Fibroblast of skin of back (primary cell): ENCODE measurements around the gene RIMKLB. TPM values are rescaled to one million over a fixed set of nuclear protein-coding genes. Genes with fewer than 3 reads are reported as not detected.

ENCODE experiments used
- DNase-seq: peaks from one replicate; pipeline ENCODE4 v3.0.0-alpha.2; 2013
- polyA plus RNA-seq, 2 experiments: library from polyadenylated mRNA; unstranded; fragments of 120-200 nt; gene quantifications; one replicate each; pipeline ENCODE4 v1.2.1, GENCODE V29; 2013; ENCODE audit not compliant: insufficient read length in 2 of 2

Gene RIMKLB, protein sequence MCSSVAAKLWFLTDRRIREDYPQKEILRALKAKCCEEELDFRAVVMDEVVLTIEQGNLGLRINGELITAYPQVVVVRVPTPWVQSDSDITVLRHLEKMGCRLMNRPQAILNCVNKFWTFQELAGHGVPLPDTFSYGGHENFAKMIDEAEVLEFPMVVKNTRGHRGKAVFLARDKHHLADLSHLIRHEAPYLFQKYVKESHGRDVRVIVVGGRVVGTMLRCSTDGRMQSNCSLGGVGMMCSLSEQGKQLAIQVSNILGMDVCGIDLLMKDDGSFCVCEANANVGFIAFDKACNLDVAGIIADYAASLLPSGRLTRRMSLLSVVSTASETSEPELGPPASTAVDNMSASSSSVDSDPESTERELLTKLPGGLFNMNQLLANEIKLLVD
- 27.0 TPM for polyA plus RNA-seq (2013, experiment 1 of 2; ENCODE audit: insufficient read length)
- polyA plus RNA-seq (2013, experiment 2 of 2; ENCODE audit: insufficient read length), result 23.8 TPM

DNA sequence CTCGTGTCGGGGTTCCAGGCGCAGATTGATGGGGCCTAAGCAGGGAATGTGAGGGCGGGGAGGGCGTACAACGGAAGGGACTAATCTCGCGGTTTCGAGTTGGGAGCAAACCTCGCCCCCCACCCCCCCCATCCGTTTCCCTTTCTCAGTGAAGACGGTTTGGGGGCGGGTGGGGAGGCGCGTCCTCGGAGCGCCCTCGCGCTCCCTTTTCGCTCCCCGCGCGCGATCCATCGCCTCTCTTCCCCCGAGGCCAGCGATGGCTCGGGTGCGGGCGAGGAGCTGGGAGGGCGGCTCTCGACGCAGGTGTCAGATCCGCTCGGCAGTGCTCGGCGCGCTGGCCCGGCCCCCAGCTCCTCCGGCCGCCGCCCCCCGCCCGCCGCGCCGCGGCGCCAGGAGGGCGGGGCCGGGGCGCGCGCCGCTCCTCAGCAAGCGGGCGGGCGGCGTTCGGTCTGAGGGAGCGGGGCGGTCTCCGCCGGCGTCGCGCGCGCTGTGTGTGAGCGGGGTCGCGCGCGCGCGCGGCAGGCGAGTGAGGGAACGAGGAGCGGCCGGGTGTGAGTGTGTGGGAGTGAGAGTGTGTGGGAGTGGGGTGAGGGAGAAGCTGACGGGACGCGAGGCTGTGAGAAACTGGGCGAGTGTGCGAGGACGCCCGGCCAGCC lies at the start of gene RIMKLB:
Gene RIMKLB (plus strand): TSS at position 516 of the 656 bp plus-strand sequence. CDS start 15,876 bp downstream, outside the sequence.
- peak; percentile 79 for DNase-seq

DNA sequence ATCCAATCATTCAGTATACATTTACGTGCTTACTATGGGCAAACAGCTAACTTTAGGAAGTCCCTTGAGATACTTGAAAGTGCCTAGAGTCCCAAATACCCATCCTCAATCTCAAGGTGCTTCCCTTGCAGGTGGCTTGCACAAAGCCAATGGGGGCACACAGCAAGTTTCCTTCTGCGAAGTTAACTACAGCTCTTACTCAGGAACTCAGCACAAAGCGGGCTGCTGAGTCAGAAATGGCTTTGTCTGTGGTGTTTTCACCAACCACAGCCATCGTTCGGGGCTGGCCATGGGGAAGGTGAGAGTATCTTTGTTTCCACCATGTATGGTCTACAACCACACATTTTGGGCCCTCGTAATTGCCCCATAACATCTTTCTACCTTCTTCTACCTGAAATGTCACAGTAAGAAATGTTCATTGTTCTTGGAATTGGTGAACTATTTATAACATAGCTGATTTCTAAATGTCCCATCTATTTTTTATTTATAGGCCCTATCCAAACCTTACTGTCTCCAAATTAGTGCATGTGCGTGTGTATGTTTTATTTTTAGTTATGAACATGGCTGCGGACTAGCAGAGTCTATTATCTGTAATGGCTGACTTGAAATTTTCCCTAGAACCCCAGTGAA lies 49.1 kb upstream of the RIMKLB start:
- no peak for DNase-seq

DNA sequence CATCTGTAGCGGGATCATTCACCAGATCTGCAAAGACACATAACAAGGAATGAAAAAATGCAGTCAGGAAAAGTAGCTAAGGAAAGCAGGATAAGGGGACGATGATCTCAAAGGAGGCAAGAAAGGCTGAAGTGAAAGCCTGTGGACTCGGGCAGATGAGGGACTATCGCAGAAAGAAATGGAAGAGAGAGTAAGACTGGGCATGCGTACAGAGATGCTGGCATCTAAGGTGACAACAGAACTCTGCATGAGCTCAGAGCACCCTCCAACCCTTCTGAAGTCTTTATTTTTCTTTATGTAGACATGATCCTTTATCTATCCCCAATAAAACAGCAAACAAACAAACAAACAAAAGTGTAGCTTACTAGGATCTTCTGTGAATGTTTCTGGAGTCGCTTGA lies 42.4 kb upstream of the RIMKLB start:
- no peak for DNase-seq

DNA sequence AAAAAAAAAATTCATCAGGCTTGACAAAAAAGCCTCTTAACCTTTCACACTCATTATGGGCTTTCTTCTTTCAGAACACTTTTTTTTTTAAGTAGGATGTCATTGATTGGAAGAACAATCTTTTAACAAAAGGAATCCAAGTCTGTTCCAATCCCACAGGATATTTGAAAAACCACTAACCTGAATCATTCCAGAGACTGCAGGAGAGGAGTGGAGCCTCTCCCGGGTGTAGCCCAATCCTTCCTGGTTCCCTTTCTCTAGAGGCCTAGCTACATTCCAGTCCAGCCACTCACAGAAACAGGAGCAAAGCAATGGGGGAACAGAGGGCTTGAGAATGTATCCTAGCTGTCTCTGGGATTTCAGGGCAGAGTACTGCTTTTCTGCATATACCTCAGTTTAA lies 39.4 kb upstream of the RIMKLB start:
- peak; percentile 93 for DNase-seq

DNA sequence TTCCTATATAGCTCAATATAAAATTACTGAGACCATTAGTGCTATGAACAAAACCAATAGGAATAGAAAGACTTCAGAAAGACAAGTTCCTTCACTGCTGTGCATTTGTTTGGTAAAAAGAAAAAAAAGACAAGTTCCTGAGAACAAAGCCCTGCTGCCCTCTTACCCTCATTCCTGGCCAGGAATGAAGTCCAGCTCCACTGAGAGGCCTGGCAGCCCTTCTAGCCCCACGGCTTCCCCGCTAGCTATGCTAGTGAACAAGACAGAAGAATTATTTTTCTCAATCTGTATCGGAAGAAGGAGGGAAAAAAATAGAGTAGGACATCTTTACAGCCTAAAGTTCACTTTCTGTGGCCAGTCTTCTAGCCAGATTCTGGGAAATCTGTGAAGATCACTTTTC lies 36.8 kb upstream of the RIMKLB start:
- DNase-seq, result no peak

DNA sequence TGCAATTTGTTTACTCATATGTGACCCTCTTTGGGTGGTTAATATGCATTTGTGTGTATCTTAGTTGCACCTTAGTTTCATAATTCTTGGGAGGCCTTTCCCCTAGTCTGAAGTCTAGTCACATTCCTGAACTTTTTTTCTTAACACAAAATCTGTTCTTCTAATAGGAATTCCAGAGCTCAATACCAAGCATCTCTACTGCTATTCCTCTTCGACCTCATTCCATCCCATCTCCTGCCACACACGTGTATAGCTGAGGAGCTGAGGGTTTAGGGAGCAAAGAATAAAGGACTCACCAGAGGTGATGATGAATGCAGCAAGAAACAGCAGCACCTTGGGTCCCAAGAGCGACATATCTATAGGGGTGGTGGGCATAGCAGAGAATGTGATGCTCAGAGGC lies 36.0 kb upstream of the RIMKLB start:
- DNase-seq, result peak; percentile 29

DNA sequence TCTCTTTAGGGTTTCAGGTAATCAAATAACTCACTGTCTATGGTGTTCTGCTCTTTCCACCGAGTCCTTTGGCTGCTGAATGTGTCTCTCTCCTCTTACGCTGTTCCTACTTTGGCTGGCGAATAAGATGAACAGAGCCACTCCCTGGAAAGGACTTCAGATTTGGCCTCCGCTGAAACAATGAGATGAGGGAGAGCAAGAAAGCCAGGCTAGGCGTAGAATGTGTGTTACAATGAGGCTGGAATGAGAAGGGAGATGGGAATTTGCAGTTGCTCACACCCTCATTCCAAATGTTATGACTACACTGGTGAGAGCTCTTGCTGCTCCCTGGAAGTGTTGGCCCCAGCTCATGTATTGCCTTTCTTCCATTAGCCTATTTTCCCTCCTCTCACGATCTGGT lies 35.2 kb upstream of the RIMKLB start, which contains the start of gene MFAP5:
Gene MFAP5 (minus strand): TSS at position 234 of the 400 bp plus-strand sequence. CDS start 722 bp downstream, outside the sequence.
- peak; percentile 94 for DNase-seq

DNA sequence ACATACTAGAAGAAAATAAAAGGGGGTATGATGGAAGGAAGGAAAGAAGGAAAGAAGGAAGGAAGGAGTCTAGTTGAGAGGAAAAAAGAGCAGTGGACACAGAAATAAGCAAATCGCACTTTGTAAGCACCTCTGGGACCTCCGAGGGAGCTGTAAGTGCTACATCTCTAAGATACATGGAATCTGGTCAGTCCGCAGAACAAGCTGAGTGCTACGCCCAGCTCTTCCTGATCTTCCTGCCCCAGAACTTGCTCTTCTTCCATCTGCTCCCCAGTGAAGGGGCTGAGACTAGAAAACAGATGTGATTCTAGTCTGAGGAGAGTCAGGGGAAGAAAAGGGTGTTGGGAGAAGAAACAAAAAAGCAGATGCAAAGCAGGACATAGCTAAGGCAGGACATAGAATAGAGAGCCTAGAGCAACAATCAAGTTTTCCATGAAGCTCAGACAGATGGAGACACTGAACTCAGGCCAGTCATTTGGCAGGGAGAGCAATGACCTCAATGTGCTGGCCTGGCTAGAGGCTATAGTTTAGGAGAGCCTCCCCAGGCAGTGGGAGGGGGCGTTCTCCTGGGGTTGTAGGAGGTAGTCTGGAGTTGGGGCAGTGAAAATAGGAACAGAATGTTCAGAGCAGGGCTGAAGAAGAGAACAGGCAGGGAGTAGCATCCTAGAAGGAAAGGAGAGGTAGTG lies 33.4 kb upstream of the RIMKLB start:
- no peak for DNase-seq

DNA sequence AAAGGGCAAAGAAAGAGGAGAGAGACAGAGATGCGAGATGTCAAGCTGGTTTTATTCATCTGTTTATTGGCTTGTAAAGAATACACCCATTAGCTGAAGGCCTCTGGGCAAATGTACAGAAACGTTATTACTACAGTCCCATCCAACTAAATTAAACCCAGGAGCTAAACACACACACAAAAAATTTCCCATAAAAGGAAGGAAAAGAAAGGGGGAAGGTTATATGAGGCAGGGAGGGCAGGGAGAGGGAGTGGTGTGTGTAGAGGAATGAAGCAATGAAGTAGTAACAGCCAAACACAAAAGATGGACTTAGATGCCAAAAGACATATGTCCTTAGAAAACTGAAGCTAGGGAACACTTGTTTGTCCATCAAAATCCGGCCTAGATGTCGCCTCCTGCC lies 32.0 kb upstream of the RIMKLB start:
- DNase-seq, result peak; percentile 73

DNA sequence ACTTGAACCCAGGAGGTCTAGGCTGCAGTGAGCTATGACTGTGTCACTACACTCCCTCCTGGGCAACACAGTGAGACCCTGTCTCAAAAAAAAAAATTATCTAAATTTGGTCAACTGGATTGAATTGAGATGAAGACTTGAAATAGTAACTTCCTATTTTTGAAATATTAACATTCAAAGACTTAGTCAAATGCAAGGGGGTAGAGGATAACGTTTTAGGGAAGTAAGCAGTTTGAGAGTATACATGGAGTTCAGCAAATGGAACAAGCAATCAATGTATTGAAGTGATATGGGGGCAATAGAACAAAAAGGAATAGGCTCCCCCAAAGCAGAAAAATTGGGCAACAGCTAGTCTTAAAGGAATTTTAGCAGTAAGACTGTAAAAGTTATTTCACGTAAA lies 30.5 kb upstream of the RIMKLB start:
- no peak for DNase-seq

DNA sequence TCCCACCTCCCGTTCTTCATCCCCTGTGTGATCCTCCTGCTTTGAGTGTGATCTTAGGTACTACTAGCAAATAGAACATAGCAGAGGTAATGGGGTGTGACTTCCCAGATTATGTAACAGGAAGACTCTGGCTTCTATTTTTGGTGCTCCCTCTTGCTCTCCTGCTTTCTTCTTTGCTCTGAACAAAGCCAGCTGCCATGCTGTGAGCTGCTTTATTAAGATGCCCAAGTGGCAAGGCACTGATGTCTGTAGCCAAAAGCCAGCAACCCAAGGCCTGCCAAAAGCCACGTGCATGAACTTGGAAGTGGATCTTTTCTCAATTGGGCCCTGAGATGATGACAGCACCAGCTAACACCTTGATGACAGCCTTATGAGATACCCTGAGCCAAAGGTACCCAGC lies 29.4 kb upstream of the RIMKLB start:
- no peak for DNase-seq

DNA sequence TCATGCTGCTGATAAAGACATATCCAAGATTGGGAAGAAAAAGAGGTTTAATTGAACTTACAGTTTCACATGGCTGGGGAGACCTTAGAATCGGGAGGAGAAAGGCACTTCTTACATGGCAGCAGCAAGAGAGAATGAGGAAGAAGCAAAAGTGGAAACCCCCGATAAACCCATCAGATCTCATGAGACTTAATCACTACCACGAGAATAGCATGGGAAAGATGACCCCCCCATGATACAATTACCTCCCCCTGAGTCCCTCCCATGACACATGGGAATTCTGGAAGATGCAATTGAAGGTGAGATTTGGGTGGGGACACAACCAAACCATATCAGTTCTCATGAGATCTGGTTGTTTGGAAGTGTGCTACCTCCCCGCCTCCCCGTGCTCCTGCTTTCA lies 25.4 kb upstream of the RIMKLB start:
- no peak for DNase-seq

DNA sequence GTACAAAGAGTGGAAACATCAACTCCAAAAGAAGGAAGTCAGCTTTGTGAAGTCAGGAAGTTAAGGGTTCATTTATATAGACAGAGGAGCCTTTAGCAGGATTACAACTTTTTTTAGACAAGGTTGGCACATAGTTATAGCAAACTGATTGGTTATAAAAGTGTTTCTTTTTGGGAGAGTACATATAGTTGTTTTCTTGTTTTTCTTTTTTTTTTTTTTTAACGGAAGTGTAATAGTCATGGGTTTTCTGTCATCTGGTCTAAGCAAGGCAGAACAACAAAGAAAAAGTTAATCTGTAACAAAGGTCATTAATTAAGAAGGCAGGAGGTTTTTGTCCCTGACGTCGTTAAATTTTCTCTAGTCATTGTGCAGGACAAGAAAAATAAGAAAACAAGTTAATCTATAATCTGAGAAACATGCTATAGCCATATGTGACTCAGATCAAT lies 22.2 kb upstream of the RIMKLB start:
- no peak for DNase-seq

DNA sequence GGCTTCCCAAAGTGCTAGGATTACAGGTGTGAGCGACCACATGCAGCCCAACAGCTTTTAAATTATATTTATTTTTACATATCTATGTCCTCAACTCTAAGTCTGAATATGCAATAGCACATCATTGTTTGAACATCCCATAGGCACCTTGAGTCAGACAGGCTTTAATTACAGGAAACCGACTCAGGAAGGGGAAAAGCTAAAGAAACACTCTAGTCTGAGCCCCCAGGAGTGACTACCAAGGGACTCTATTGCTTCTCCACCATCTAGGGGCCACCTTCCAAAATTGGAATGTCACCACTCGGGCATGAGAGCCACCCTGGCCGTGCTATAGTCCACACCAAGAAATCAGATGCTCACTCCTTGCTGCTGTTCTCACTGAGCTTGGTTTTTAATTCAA lies 21.1 kb upstream of the RIMKLB start:
- DNase-seq, result peak; percentile 28

DNA sequence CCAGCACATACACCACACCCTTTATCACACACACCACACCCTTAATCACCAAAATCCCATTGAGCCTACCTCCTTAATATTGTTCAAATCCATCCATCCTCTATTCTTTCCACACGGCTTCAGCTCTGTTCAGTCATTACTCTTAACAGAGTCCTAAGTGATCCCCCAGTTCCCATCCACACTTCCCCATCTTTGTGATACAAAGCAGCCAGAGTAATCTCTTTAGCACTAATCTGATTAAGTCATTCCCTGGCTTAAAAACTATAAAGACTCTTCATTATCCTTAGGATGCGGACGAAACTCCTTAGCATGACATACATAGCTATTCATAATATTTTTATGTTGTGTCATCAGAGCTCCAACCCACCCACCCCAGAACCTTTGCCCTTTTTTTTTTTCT lies 20.4 kb upstream of the RIMKLB start:
- DNase-seq, result no peak

DNA sequence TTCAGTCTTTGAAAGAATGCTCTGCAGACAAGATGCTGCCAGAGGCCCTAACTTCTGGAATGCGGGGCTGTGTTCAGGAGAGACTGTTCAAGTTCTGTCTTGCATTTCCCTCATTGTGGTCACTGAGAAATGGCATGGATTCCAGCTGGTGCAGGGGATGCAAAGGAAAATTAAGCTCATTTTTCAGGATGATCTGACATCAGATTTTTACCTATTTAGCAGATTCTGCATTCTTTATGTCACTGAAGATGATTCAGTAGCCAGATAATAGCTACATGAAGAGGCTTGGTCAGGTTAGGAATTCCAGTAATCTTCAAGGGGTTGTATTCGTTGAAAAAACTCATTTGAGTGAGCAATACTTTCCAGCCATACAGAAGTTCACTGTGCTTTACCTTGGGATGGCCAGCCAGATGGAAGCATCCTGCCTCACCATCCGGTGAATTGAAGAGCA lies 19.1 kb upstream of the RIMKLB start:
- peak; percentile 67 for DNase-seq

DNA sequence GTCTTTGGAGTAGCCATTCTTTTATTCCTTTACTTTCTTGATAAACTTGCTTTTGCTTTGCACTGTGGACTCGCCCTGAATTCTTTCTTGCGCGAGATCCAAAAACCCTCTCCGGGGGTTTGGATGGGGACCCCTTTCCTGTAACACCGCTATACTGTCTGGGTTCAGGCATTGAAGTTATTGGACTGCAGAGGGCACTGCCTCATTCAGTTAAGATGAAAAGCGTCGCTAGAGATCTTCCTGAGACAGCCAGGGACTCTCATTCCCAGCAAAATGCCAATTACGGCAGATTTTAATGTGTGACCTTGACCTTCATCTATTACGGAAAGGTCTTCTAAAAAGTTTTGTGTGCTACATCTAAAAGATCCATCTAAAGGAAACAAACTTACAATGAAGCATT lies 17.3 kb upstream of the RIMKLB start:
- DNase-seq, result no peak

DNA sequence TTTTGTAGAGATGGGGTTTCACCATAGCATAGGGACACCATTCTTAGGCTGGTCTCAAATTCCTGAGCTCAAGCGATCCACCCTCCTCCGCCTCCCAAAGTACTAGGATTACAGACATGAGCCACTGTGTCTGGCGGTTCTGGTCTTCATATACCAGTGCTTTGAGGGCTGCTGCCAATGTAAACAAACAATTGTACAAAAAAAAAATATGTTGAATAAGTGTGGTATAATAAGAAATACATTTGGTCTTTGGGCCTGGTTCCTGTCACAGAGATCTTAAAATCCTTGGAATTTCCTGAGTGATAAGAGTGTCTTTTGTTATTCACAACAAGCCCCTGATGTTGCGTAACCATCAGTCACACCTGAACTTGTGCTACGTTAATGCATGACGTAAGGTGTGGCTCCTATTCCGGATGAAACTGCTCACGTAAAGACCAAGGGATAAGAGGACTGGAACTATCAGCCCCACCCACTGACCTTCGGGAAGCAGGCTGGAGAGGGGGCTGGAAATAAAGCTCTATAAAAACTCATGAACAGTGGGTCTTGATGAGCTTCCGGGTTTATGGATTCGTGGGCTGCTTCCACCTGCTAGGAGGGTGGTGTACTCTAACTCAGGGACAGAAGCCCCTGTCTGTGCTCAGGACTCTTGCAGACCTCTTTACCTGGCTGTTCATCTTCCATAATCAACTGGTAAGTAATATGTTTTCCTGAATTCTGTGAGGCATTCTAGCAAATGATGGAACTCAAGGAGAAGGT lies 16.5 kb upstream of the RIMKLB start:
- peak; percentile 85 for DNase-seq

DNA sequence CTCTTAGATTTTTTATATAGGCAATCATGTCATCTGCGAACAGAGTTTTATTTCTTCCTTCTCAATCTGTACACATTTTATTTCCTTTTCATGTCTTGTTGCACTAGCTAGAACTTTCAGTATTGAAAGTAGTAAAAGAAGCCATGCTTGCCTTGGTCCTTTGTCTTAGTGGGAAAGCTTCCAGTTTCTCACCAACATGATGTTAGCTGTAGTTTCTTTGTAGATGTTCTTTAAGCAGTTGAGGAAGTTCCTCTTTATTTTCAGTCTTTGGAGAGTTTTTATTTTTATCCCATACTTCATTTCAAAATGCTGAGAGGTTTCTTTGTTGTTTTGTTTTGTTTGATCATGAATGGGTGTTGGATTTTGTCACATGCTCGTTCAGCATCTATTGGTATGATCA lies 12.7 kb upstream of the RIMKLB start:
- DNase-seq, result no peak

DNA sequence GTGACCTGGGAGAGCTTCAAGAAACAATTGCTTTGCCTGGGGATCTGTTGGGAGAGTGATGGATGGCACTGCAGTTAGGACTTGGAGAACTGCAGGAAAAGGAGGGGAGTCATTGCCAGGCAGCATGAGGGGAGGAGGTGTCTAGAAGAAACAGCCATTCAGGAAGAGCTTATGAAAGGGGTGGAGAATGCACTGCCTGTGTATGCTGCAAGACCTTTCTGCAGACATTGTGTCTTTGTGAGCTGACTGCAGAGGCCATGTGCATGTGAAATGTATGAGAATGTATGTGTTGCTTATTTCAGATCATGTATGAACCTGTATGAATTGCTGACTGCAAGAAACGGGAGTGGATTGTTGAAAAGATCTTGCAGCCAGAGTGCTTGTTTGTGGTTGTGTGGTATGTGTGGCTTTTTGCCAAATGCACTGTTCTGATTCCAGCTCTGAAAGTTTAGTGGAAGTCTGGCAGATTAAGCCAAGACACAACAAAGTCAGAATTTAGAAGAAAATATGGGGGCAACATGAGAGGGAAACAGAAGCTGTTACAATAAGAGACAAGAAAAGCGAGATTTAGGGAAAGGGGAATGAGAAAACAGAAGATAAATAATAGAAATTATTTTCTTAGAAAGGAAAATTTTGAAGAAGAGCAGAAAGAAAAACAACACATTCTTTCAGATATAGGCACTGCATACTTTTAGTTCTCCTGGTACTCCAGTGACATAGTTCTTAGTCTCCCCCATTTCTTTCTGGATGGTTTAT lies 9.8 kb upstream of the RIMKLB start:
- peak; percentile 79 for DNase-seq

DNA sequence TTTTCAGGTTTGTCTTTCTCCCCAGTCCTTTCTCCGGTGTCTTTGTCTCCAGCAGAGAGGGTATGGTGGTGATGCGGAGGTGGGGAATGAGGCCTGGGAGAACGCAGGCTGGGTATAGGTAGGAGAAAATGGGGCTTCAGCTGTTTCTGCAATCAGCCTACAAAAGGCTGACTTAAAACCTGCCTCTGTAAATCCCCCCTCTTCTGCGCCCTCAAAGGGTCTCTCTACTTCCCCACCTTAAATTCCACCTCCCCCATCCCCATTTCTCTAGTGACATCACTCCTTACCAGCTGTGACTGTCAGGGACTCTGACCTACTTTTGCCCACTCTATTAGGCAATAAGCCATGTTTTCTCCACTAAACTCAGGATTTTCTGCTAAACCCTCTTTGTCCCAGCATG lies 8.1 kb upstream of the RIMKLB start:
- no peak for DNase-seq
